H1 (cell line): ENCODE measurements around the gene SETD1B. TPM values are rescaled to one million over a fixed set of nuclear protein-coding genes. Genes with fewer than 3 reads are reported as not detected.

Experiments
- CBX5 ChIP-seq: fragments of 300-800, 300-1000 bp; sonication (generic); IDR thresholded peaks from 2 replicates; pipeline ENCODE4 v1.7.1; 2016; ENCODE audit warnings: antibody characterized with exemption, low read length, low read depth
- CREB1 ChIP-seq: IDR thresholded peaks from 2 replicates; pipeline ENCODE4 v1.6.1; 2012; ENCODE audit warnings: inconsistent platforms
- SIRT6 ChIP-seq: IDR thresholded peaks from one replicate; pipeline ENCODE4 v1.7.1; 2012; ENCODE audit warnings: low read length, inconsistent platforms
- TBP ChIP-seq: IDR thresholded peaks from 2 replicates; pipeline ENCODE4 v1.6.1; 2011; ENCODE audit warnings: low read depth, low read length, improper control_type of control experiment
- TEAD4 ChIP-seq: IDR thresholded peaks from 2 replicates; pipeline ENCODE4 v1.6.1; 2012; ENCODE audit warnings: low read depth, low read length, inconsistent platforms, mixed read lengths
- polyA plus RNA-seq, 7 experiments: library from polyadenylated mRNA; depleted of rRNA in 3 of 7; stranded (reverse) in 5 of 7; unstranded in 2 of 7; fragments of >200 nt in 5 of 7; fragments of 200-250 nt in 2 of 7; gene quantifications; 1 replicate in 5 of 7; 2 replicates in 1 of 7; 4 replicates in 1 of 7; pipeline versions ENCODE4 v1.2.1 to v1.2.3, GENCODE V29; 2011 to 2013; ENCODE audit warnings: missing spikeins in 2 of 7, mixed read lengths in 2 of 7
- total RNA-seq: library from RNA; stranded (reverse); fragmentation: NEBNext Ultra II Directional; extraction: Animal tissue kit (Norgen Biotek cat#: 25700); gene quantifications from 2 replicates; pipeline ENCODE4 v1.2.1, GENCODE V29; 2021
- TF ChIP-seq, protein P1 (sequence below), 3 experiments: IDR thresholded peaks; 1 replicate in 2 of 3; 2 replicates in 1 of 3; pipeline versions ENCODE4 v1.5.1 to v1.6.1; 2011; ENCODE audit warnings: low read length in 3 of 3, mild to moderate bottlenecking in 3 of 3, inconsistent platforms in 2 of 3, low read depth in 1 of 3, moderate library complexity in 1 of 3; ENCODE audit not compliant: insufficient read depth in 1 of 3; ENCODE audit errors: control extremely low read depth in 1 of 3

SETD1B gene
- total and polyA plus RNA-seq, 2 of the 8 experiments (the other 6 are each of a cell fraction or from before 2014, with no cell fraction given), result 1.3 to 17.7 TPM

DNA sequence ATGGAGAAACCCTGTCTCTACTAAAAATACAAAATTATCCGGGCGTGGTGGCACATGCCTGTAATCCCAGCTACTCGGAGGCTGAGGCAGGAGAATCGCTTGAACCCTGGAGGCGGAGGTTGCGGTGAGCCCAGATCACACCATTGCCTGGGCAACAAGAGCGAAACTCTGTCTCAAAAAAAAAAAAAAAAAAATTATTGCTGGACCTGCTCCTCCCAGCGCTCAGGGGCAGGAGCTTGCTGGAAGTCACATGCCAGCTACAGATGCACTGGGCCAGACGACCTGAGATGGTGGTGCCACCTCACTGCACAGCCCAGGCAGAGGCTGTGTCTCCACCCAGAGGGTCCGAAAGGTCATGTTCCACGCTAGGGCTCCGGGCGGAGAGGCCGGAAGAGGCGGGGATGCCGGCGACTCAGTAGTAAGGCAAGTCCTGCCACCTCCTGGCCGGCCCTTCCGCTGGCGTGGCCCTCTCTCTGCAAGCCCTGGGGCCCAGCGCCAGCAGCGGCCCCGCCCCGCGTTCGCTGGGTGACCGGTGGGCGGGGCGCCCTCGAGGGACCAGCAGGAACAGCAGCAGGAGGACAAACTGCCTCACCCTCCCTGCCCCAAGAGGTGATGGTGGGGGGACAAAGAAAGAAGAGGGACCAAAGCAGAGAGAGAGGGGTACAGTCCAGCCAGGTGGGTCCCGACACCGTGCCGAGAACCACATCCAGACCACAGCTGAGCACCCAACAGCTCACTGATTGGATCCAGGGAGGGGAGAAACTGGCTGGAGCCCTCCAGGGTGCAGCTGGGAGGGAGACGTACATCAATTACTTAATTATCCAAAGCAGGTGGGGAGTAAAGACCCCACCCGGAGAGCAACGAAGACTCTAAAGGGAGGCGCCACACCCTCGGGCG, 6.7 kb upstream of the SETD1B start (continued):
- TF ChIP-seq, protein P1, sequence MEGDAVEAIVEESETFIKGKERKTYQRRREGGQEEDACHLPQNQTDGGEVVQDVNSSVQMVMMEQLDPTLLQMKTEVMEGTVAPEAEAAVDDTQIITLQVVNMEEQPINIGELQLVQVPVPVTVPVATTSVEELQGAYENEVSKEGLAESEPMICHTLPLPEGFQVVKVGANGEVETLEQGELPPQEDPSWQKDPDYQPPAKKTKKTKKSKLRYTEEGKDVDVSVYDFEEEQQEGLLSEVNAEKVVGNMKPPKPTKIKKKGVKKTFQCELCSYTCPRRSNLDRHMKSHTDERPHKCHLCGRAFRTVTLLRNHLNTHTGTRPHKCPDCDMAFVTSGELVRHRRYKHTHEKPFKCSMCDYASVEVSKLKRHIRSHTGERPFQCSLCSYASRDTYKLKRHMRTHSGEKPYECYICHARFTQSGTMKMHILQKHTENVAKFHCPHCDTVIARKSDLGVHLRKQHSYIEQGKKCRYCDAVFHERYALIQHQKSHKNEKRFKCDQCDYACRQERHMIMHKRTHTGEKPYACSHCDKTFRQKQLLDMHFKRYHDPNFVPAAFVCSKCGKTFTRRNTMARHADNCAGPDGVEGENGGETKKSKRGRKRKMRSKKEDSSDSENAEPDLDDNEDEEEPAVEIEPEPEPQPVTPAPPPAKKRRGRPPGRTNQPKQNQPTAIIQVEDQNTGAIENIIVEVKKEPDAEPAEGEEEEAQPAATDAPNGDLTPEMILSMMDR (IDR thresholded peaks at IDR 0.05; ENCODE audit: control extremely low read depth in 1 of 3, insufficient read depth in 1 of 3, low read depth in 1 of 3, low read length in 3 of 3), result peak in 2 of 3 experiments; percentile 36 to 37; a peak in 3 of 4 replicates
- TF ChIP-seq TBP, result peak; percentile 28; the same call in 1 of the 2 replicates
- TF ChIP-seq CBX5, result no peak
- no peak for TF ChIP-seq SIRT6
- peak; percentile 22; the same call in 1 of the 2 replicates for TF ChIP-seq CREB1
- no peak for TF ChIP-seq TEAD4
